ENCODE data around the gene PLEKHA7.
A peak's percentile ranks its signal among the peaks of the same experiment; 100 is the strongest.
"Not testable (repeated sequence)": the region's sequence is repeated elsewhere in the genome, so short reads cannot be mapped to it uniquely, and the experiment has no call there.

The PLEKHA7 gene

GRCh38 chr11:16928044-16928443 is 86.2 kb downstream of the PLEKHA7 start:
- Mint-ChIP-seq H3K9me3 (no peaks in the 10 kb centered on the region), H3K27ac (no peak overlapping the region), H3K27me3 (peaks cover 3% of the 10 kb centered on the region), H3K4me3 (no peak overlapping the region), H3K36me3 (no peaks in the 10 kb centered on the region), H3K4me1 (peaks cover 13% of the 10 kb centered on the region)
- ATAC-seq (ENCODE audit: low read depth): no peak
- DNase-seq (ENCODE audit: low spot score in 2 of 2): no peak

GRCh38 chr11:16926883-16927626 is 87.2 kb downstream of the PLEKHA7 start:
- Mint-ChIP-seq H3K4me3 (no peak overlapping the region), H3K9me3 (no peaks in the 10 kb centered on the region), H3K4me1 (peaks cover 13% of the 10 kb centered on the region), H3K27me3 (peaks cover 3% of the 10 kb centered on the region), H3K36me3 (no peaks in the 10 kb centered on the region), H3K27ac (no peak overlapping the region)
- ATAC-seq (ENCODE audit: low read depth): no peak
- DNase-seq (ENCODE audit: low spot score in 2 of 2): no peak

- H3K4me3 Mint-ChIP-seq: peak overlapping the region; percentile 89
- H3K9me3 Mint-ChIP-seq: no peaks in the 10 kb centered on the region
- no peak overlapping the region for H3K27ac Mint-ChIP-seq
- H3K27me3 Mint-ChIP-seq: peaks cover 3% of the 10 kb centered on the region
- DNase-seq (ENCODE audit: low spot score in 2 of 2) (no peak), ATAC-seq (ENCODE audit: low read depth) (peak; percentile 48)
- peaks cover 13% of the 10 kb centered on the region for H3K4me1 Mint-ChIP-seq
- H3K36me3 Mint-ChIP-seq: no peaks in the 10 kb centered on the region
Measured at GRCh38 chr11:16925561-16926065, 88.6 kb downstream of the PLEKHA7 start.

GRCh38 chr11:16924826-16925560 is 89.2 kb downstream of the PLEKHA7 start:
- DNase-seq (ENCODE audit: low spot score in 2 of 2): no peak
- peak; percentile 4 for ATAC-seq (ENCODE audit: low read depth)
- Mint-ChIP-seq H3K36me3 (no peaks in the 10 kb centered on the region), H3K4me3 (peak overlapping the region; percentile 89), H3K4me1 (peaks cover 13% of the 10 kb centered on the region), H3K27me3 (peaks cover 3% of the 10 kb centered on the region), H3K27ac (peak overlapping the region; percentile 58), H3K9me3 (no peaks in the 10 kb centered on the region)

- Mint-ChIP-seq H3K36me3 (no peaks in the 10 kb centered on the region), H3K4me3 (peak overlapping the region; percentile 89), H3K27me3 (peaks cover 3% of the 10 kb centered on the region), H3K27ac (peak overlapping the region; percentile 58), H3K9me3 (no peaks in the 10 kb centered on the region), H3K4me1 (peaks cover 13% of the 10 kb centered on the region)
- ATAC-seq (ENCODE audit: low read depth): peak; percentile 83
- peak in 1 of 2 donors; percentile 26 for DNase-seq (ENCODE audit: low spot score in 2 of 2)
Measured at GRCh38 chr11:16924462-16924825, 89.8 kb downstream of the PLEKHA7 start.

- Mint-ChIP-seq H3K9me3 (no peaks in the 10 kb centered on the region), H3K4me1 (peaks cover 13% of the 10 kb centered on the region), H3K27me3 (peaks cover 3% of the 10 kb centered on the region), H3K36me3 (no peaks in the 10 kb centered on the region), H3K27ac (peak overlapping the region; percentile 58), H3K4me3 (peak overlapping the region; percentile 89)
- ATAC-seq (ENCODE audit: low read depth) (peak; percentile 61), DNase-seq (ENCODE audit: low spot score in 2 of 2) (no peak)
Measured at GRCh38 chr11:16923987-16924386, 90.2 kb downstream of the PLEKHA7 start.

- DNase-seq (ENCODE audit: low spot score in 2 of 2): no peak
- Mint-ChIP-seq H3K4me3 (no peak overlapping the region), H3K9me3 (no peaks in the 10 kb centered on the region), H3K4me1 (peaks cover 13% of the 10 kb centered on the region), H3K27me3 (peaks cover 3% of the 10 kb centered on the region), H3K27ac (no peak overlapping the region), H3K36me3 (peaks cover 2% of the 10 kb centered on the region)
- ATAC-seq (ENCODE audit: low read depth): no peak
Measured at GRCh38 chr11:16921668-16922067, 92.5 kb downstream of the PLEKHA7 start.

GRCh38 chr11:16921019-16921418 is 93.2 kb downstream of the PLEKHA7 start:
- DNase-seq (ENCODE audit: low spot score in 2 of 2) (no peak), ATAC-seq (ENCODE audit: low read depth) (no peak)
- no peak overlapping the region for H3K4me3 Mint-ChIP-seq

GRCh38 chr11:16920559-16920958 is 93.7 kb downstream of the PLEKHA7 start:
- DNase-seq (ENCODE audit: low spot score in 2 of 2): no peak
- Mint-ChIP-seq H3K4me3 (no peak overlapping the region), H3K9me3 (no peaks in the 10 kb centered on the region), H3K27ac (no peak overlapping the region), H3K27me3 (no peaks in the 10 kb centered on the region), H3K4me1 (peaks cover 9% of the 10 kb centered on the region), H3K36me3 (peaks cover 2% of the 10 kb centered on the region)
- ATAC-seq (ENCODE audit: low read depth): no peak

More at GRCh38 chr11:16921019-16921418, 93.2 kb downstream of the PLEKHA7 start:
- Mint-ChIP-seq H3K27ac (no peak overlapping the region), H3K27me3 (no peaks in the 10 kb centered on the region), H3K9me3 (no peaks in the 10 kb centered on the region), H3K4me1 (peaks cover 11% of the 10 kb centered on the region), H3K36me3 (peaks cover 2% of the 10 kb centered on the region)

- H3K4me3 Mint-ChIP-seq; H3K9me3 Mint-ChIP-seq; H3K27ac Mint-ChIP-seq; DNase-seq (ENCODE audit: low spot score in 2 of 2); H3K27me3 Mint-ChIP-seq; H3K4me1 Mint-ChIP-seq; H3K36me3 Mint-ChIP-seq; ATAC-seq (ENCODE audit: low read depth): not testable (repeated sequence)
Measured at GRCh38 chr11:16918543-16919182, 95.6 kb downstream of the PLEKHA7 start.

GRCh38 chr11:16917941-16918340 is 96.3 kb downstream of the PLEKHA7 start:
- Mint-ChIP-seq H3K36me3 (peaks cover 2% of the 10 kb centered on the region), H3K4me1 (no peaks in the 10 kb centered on the region), H3K9me3 (no peaks in the 10 kb centered on the region), H3K27ac (no peak overlapping the region), H3K4me3 (no peak overlapping the region), H3K27me3 (no peaks in the 10 kb centered on the region)
- ATAC-seq (ENCODE audit: low read depth) (no peak), DNase-seq (ENCODE audit: low spot score in 2 of 2) (no peak)

GRCh38 chr11:16912692-16913111 is 101.5 kb downstream of the PLEKHA7 start:
- DNase-seq (ENCODE audit: low spot score in 2 of 2): no peak
- Mint-ChIP-seq H3K27ac (no peak overlapping the region), H3K36me3 (peaks cover 2% of the 10 kb centered on the region), H3K9me3 (no peaks in the 10 kb centered on the region), H3K27me3 (no peaks in the 10 kb centered on the region), H3K4me1 (peaks cover 16% of the 10 kb centered on the region), H3K4me3 (no peak overlapping the region)
- ATAC-seq (ENCODE audit: low read depth): no peak

- no peaks in the 10 kb centered on the region for H3K36me3 Mint-ChIP-seq
Measured at GRCh38 chr11:16911658-16912057, 102.6 kb downstream of the PLEKHA7 start.

GRCh38 chr11:16911186-16911585 is 103.0 kb downstream of the PLEKHA7 start:
- Mint-ChIP-seq H3K27me3 (no peaks in the 10 kb centered on the region), H3K36me3 (no peaks in the 10 kb centered on the region), H3K4me1 (peaks cover 16% of the 10 kb centered on the region), H3K4me3 (no peak overlapping the region), H3K9me3 (no peaks in the 10 kb centered on the region), H3K27ac (no peak overlapping the region)
- ATAC-seq (ENCODE audit: low read depth) (no peak), DNase-seq (ENCODE audit: low spot score in 2 of 2) (no peak)

More at GRCh38 chr11:16911658-16912057, 102.6 kb downstream of the PLEKHA7 start:
- no peak for ATAC-seq (ENCODE audit: low read depth)
- Mint-ChIP-seq H3K4me3 (peak overlapping the region; percentile 22), H3K4me1 (peaks cover 16% of the 10 kb centered on the region), H3K27ac (no peak overlapping the region), H3K9me3 (no peaks in the 10 kb centered on the region), H3K27me3 (no peaks in the 10 kb centered on the region)
- no peak for DNase-seq (ENCODE audit: low spot score in 2 of 2)

All from memory B cell (primary cell).